H9 (cell line): ENCODE results near the gene LMTK3. TPM values are rescaled to one million over a fixed set of nuclear protein-coding genes. Genes with fewer than 3 reads are reported as not detected.

Experiments used
- DNase-seq: peaks from one replicate; pipeline ENCODE4 v3.0.0-alpha.2; 2017
- H2AFZ ChIP-seq: one replicate; pipeline ENCODE4 v1.6.1; 2013; ENCODE audit warnings: mild to moderate bottlenecking, low read length, control low read depth, moderate library complexity
- H2AK5ac ChIP-seq: 2 replicates; pipeline ENCODE4 v1.6.1; 2013; ENCODE audit warnings: low read length, control low read depth, mixed read lengths; ENCODE audit not compliant: insufficient read length
- H2BK120ac ChIP-seq: one replicate; pipeline ENCODE4 v1.6.1; 2013; ENCODE audit warnings: low read depth, mild to moderate bottlenecking, low read length, control low read depth, inconsistent platforms; ENCODE audit not compliant: poor library complexity, severe bottlenecking
- H2BK12ac ChIP-seq: 2 replicates; pipeline ENCODE4 v1.6.1; 2013; ENCODE audit warnings: low read length, control low read depth, mixed read lengths, low read depth; ENCODE audit not compliant: insufficient read length
- H2BK15ac ChIP-seq: 2 replicates; pipeline ENCODE4 v1.6.1; 2013; ENCODE audit warnings: low read depth, low read length, control low read depth
- H2BK20ac ChIP-seq: one replicate; pipeline ENCODE4 v1.6.1; 2013; ENCODE audit warnings: low read depth, mild to moderate bottlenecking, low read length, control low read depth, inconsistent platforms; ENCODE audit not compliant: poor library complexity, severe bottlenecking
- H2BK5ac ChIP-seq: 2 replicates; pipeline ENCODE4 v1.6.1; 2013; ENCODE audit warnings: low read length, control low read depth, mixed read lengths; ENCODE audit not compliant: insufficient read length
- H3K14ac ChIP-seq: 2 replicates; pipeline ENCODE4 v1.6.1; 2013; ENCODE audit warnings: low read length, control low read depth; ENCODE audit not compliant: insufficient read depth
- H3K18ac ChIP-seq: 2 replicates; pipeline ENCODE4 v1.6.1; 2013; ENCODE audit warnings: low read depth, mild to moderate bottlenecking, mixed read lengths, low read length, control low read depth; ENCODE audit not compliant: insufficient read length
- H3K23ac ChIP-seq: 2 replicates; pipeline ENCODE4 v1.6.1; 2013; ENCODE audit warnings: low read length, control low read depth, mixed read lengths, low read depth; ENCODE audit not compliant: insufficient read length
- H3K23me2 ChIP-seq: 2 replicates; pipeline ENCODE4 v1.6.1; 2013; ENCODE audit warnings: low read depth, mild to moderate bottlenecking, mixed read lengths, low read length, control low read depth; ENCODE audit not compliant: insufficient read length, poor library complexity, severe bottlenecking
- H3K27ac ChIP-seq: 2 replicates; pipeline ENCODE4 v1.5.1; 2013; ENCODE audit warnings: low read length, control low read depth, mixed read lengths, low read depth; ENCODE audit not compliant: insufficient read length
- H3K27me3 ChIP-seq: 2 replicates; pipeline ENCODE4 v1.6.1; 2013; ENCODE audit warnings: low read length, control low read depth, inconsistent platforms; ENCODE audit not compliant: insufficient read depth
- H3K4ac ChIP-seq: 2 replicates; pipeline ENCODE4 v1.6.1; 2013; ENCODE audit warnings: low read depth, mild to moderate bottlenecking, control low read depth, inconsistent platforms, low read length, moderate library complexity
- H3K4me1 ChIP-seq: 2 replicates; pipeline ENCODE4 v1.6.1; 2013; ENCODE audit warnings: low read length, control low read depth, inconsistent platforms; ENCODE audit not compliant: insufficient read depth
- H3K4me2 ChIP-seq: 2 replicates; pipeline ENCODE4 v1.6.1; 2013; ENCODE audit warnings: low read length, control low read depth, mixed read lengths; ENCODE audit not compliant: insufficient read length, insufficient read depth
- H3K56ac ChIP-seq: 2 replicates; pipeline ENCODE4 v1.6.1; 2013; ENCODE audit warnings: low read depth, mild to moderate bottlenecking, mixed read lengths, low read length, control low read depth; ENCODE audit not compliant: insufficient read length
- H3K79me1 ChIP-seq: 2 replicates; pipeline ENCODE4 v1.6.1; 2013; ENCODE audit warnings: low read depth, mild to moderate bottlenecking, moderate library complexity, low read length, control low read depth, inconsistent platforms; ENCODE audit not compliant: insufficient read depth, poor library complexity, severe bottlenecking
- H3K79me2 ChIP-seq: 2 replicates; pipeline ENCODE4 v1.6.1; 2013; ENCODE audit warnings: low read length, control low read depth, inconsistent platforms; ENCODE audit not compliant: insufficient read depth
- H3K9ac ChIP-seq: 2 replicates; pipeline ENCODE4 v1.6.1; 2013; ENCODE audit warnings: low read length, control low read depth, mixed read lengths; ENCODE audit not compliant: insufficient read length; ENCODE audit errors: extremely low read depth
- H3K9me3 ChIP-seq: one replicate; pipeline ENCODE4 v1.6.1; 2013; ENCODE audit warnings: low read depth, low read length, inconsistent platforms; ENCODE audit not compliant: control insufficient read depth
- H3T11ph ChIP-seq: one replicate; pipeline ENCODE4 v1.6.1; 2013; ENCODE audit warnings: mild to moderate bottlenecking, low read length, control low read depth, inconsistent platforms
- H4K20me1 ChIP-seq: one replicate; pipeline ENCODE4 v1.6.1; 2013; ENCODE audit not compliant: control insufficient read depth, insufficient read length, insufficient read depth
- H4K5ac ChIP-seq: 2 replicates; pipeline ENCODE4 v1.6.1; 2013; ENCODE audit warnings: low read depth, mild to moderate bottlenecking, mixed read lengths, low read length, control low read depth; ENCODE audit not compliant: insufficient read length
- H4K8ac ChIP-seq: replicated peaks from 2 replicates; pipeline ENCODE4 v1.6.1; 2013; ENCODE audit warnings: low read length, control low read depth, mixed read lengths, low read depth; ENCODE audit not compliant: insufficient read length
- H4K91ac ChIP-seq: 2 replicates; pipeline ENCODE4 v1.6.1; 2013; ENCODE audit warnings: low read depth, mild to moderate bottlenecking, moderate library complexity, mixed read lengths, low read length, control low read depth; ENCODE audit not compliant: insufficient read length
- H3K27ac Mint-ChIP-seq, 3 experiments: 2 replicates in 2 of 3; 3 replicates in 1 of 3; pipeline ENCODE4 v1.8.0; 2020 to 2021; ENCODE audit warnings: mixed read lengths in 3 of 3, mild to moderate bottlenecking in 1 of 3, moderate library complexity in 1 of 3
- H3K27me3 Mint-ChIP-seq: 2 replicates; pipeline ENCODE4 v1.8.0; 2021; ENCODE audit warnings: low read depth, mild to moderate bottlenecking, moderate library complexity, mixed read lengths
- H3K36me3 Mint-ChIP-seq, 3 experiments: 2 replicates in 2 of 3; 3 replicates in 1 of 3; pipeline ENCODE4 v1.8.0; 2020 to 2021; ENCODE audit warnings: low read depth in 3 of 3, mixed read lengths in 3 of 3; ENCODE audit not compliant: insufficient read depth in 1 of 3
- H3K4me1 Mint-ChIP-seq, 2 experiments: 2 replicates each; pipeline ENCODE4 v1.8.0; 2020; ENCODE audit warnings: mixed read lengths in 2 of 2
- H3K4me3 Mint-ChIP-seq, 2 experiments: 2 replicates in 1 of 2; 3 replicates in 1 of 2; pipeline ENCODE4 v1.8.0; 2020 to 2021; ENCODE audit warnings: mild to moderate bottlenecking in 2 of 2, mixed read lengths in 2 of 2, moderate library complexity in 1 of 2
- H3K9me3 Mint-ChIP-seq, 2 experiments: 2 replicates in 1 of 2; 3 replicates in 1 of 2; pipeline ENCODE4 v1.8.0; 2020; ENCODE audit warnings: mild to moderate bottlenecking in 2 of 2, mixed read lengths in 2 of 2, moderate library complexity in 1 of 2
- WGBS: extraction: QIAGEN DNeasy Blood & Tissue Kit; methylation state at CpG from one replicate; pipeline ENCODE4 v1.1.7; 2013; ENCODE audit warnings: missing lambda C conversion rate, low lambda C conversion rate, mixed read lengths; ENCODE audit not compliant: insufficient read length; ENCODE audit errors: extremely low coverage; 5-methylcytosine and 5-hydroxymethylcytosine counted together
- total RNA-seq: library from RNA; stranded (reverse); gene quantifications from 2 replicates; pipeline ENCODE4 v1.2.1, GENCODE V29; 2021
- TF ChIP-seq, protein P1 (sequence below): fragments of 200-600 bp; sonication (generic); conservative IDR thresholded peaks from 3 replicates; pipeline ENCODE4 v1.8.0; 2021; ENCODE audit warnings: antibody characterized with exemption, mild to moderate bottlenecking

Gene LMTK3
- total RNA-seq, 1 experiment from 2014 or later: 14.4 TPM

- H3K9me3 Mint-ChIP-seq: peaks cover 0 to 6% of the 10 kb centered on the region in 2 experiments; a peak in 2 of 5 replicates
- WGBS: no CpG with 5 or more reads among the region's 5 CpGs
- no peak overlapping the region for H2AK5ac ChIP-seq
- H3K27ac ChIP-seq: no peak overlapping the region
- no peaks in the 10 kb centered on the region for H3K23me2 ChIP-seq
- H4K91ac ChIP-seq: no peak overlapping the region
- no peak overlapping the region for H2BK5ac ChIP-seq
- no peak overlapping the region for H3K4ac ChIP-seq
- H3K27me3 ChIP-seq: no peaks in the 10 kb centered on the region
- H2BK15ac ChIP-seq: no peak overlapping the region
- no peaks in the 10 kb centered on the region for H3K79me2 ChIP-seq
- H3K18ac ChIP-seq: no peak overlapping the region
- no peak overlapping the region for H3K4me3 Mint-ChIP-seq
- no peak overlapping the region for H3K56ac ChIP-seq
- TF ChIP-seq, protein P1, sequence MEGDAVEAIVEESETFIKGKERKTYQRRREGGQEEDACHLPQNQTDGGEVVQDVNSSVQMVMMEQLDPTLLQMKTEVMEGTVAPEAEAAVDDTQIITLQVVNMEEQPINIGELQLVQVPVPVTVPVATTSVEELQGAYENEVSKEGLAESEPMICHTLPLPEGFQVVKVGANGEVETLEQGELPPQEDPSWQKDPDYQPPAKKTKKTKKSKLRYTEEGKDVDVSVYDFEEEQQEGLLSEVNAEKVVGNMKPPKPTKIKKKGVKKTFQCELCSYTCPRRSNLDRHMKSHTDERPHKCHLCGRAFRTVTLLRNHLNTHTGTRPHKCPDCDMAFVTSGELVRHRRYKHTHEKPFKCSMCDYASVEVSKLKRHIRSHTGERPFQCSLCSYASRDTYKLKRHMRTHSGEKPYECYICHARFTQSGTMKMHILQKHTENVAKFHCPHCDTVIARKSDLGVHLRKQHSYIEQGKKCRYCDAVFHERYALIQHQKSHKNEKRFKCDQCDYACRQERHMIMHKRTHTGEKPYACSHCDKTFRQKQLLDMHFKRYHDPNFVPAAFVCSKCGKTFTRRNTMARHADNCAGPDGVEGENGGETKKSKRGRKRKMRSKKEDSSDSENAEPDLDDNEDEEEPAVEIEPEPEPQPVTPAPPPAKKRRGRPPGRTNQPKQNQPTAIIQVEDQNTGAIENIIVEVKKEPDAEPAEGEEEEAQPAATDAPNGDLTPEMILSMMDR: no peak
- no peak overlapping the region for H2BK120ac ChIP-seq
- no peak overlapping the region for H2BK20ac ChIP-seq
- no peaks in the 10 kb centered on the region for H3K79me1 ChIP-seq
- H3K27me3 Mint-ChIP-seq: peaks cover 1% of the 10 kb centered on the region
- H3K36me3 Mint-ChIP-seq: no peaks in the 10 kb centered on the region
- H3K4me2 ChIP-seq: no peak overlapping the region
- H3K27ac Mint-ChIP-seq: no peak overlapping the region
- no peak overlapping the region for H3K14ac ChIP-seq
- H3K4me1 Mint-ChIP-seq: peaks cover 16 to 29% of the 10 kb centered on the region in 2 experiments
- H4K8ac ChIP-seq: no peak overlapping the region
- H3K9me3 ChIP-seq: no peaks in the 10 kb centered on the region
- no peak overlapping the region for H3T11ph ChIP-seq
- H2BK12ac ChIP-seq: no peak overlapping the region
- peaks cover 2% of the 10 kb centered on the region; the same call in 1 of the 2 replicates for H3K4me1 ChIP-seq
- H3K23ac ChIP-seq: no peak overlapping the region
- H2AFZ ChIP-seq: no peak overlapping the region
- H3K9ac ChIP-seq: no peak overlapping the region
- no peaks in the 10 kb centered on the region for H4K20me1 ChIP-seq
- H4K5ac ChIP-seq: no peak overlapping the region
- no peak for DNase-seq
Observed at GRCh38 chr19:48556825-48557224, 45.2 kb upstream of the LMTK3 start.
